Calu3 (cell line): Measurements from ENCODE around the gene AGBL5. TPM values are rescaled to one million over a fixed set of nuclear protein-coding genes. Genes with fewer than 3 reads are reported as not detected.
A peak's percentile ranks its signal among the peaks of the same experiment; 100 is the strongest.

Experiments
- BruUV-seq: library from RNA; stranded (reverse); fragments of 400-500 nt; replicated peaks from 2 replicates; lab custom pipeline; 2021; lab: Mats Ljungman, UMichigan
- CTCF ChIA-PET: fragments of 300-600 bp; sonication (Branson Sonifier 250); formaldehyde crosslinking; loops from one replicate; lab custom pipeline; 2022; ENCODE audit warnings: antibody characterized with exemption; lab: Charles Lee
- DNase-seq: peaks from one replicate; pipeline ENCODE4 v3.0.0; 2022
- H3K27ac Mint-ChIP-seq: one replicate; pipeline ENCODE4 v1.8.0; 2022; ENCODE audit warnings: mixed read lengths; ENCODE audit not compliant: unreplicated experiment
- H3K27me3 Mint-ChIP-seq: one replicate; pipeline ENCODE4 v1.8.0; 2022; ENCODE audit warnings: mixed read lengths; ENCODE audit not compliant: unreplicated experiment
- H3K36me3 Mint-ChIP-seq: one replicate; pipeline ENCODE4 v1.8.0; 2022; ENCODE audit warnings: mild to moderate bottlenecking, moderate library complexity, mixed read lengths; ENCODE audit not compliant: insufficient read depth, unreplicated experiment
- H3K4me1 Mint-ChIP-seq: one replicate; pipeline ENCODE4 v1.8.0; 2022; ENCODE audit warnings: mild to moderate bottlenecking, low read depth, mixed read lengths; ENCODE audit not compliant: unreplicated experiment
- H3K4me3 Mint-ChIP-seq: one replicate; pipeline ENCODE4 v1.8.0; 2022; ENCODE audit warnings: mild to moderate bottlenecking, low read depth, moderate library complexity, mixed read lengths; ENCODE audit not compliant: unreplicated experiment
- H3K9me3 Mint-ChIP-seq: one replicate; pipeline ENCODE4 v1.8.0; 2022; ENCODE audit warnings: low read depth, mixed read lengths; ENCODE audit not compliant: unreplicated experiment
- intact Hi-C: fragments of 100-400 bp; cut with micrococcal nuclease; formaldehyde crosslinking; loops from one replicate; pipeline ENCODE4 v1.10.0; 2022; ENCODE audit not compliant: unreplicated experiment
- total RNA-seq: library from RNA; stranded (reverse); gene quantifications from 2 replicates; pipeline ENCODE4 v1.2.3, GENCODE V29; 2022
- TF ChIP-seq, protein P1 (sequence below): fragments of 200-600 bp; IDR thresholded peaks from one replicate; pipeline ENCODE4 v1.8.0; 2022; ENCODE audit warnings: antibody characterized with exemption; ENCODE audit not compliant: unreplicated experiment

The AGBL5 gene
- total RNA-seq, 1 experiment from 2014 or later = 25.2 TPM

- Mint-ChIP-seq H3K36me3 (peaks cover 34% of the 10 kb centered on the region), H3K4me3 (no peak overlapping the region), H3K27ac (no peak overlapping the region), H3K9me3 (no peaks in the 10 kb centered on the region), H3K4me1 (no peaks in the 10 kb centered on the region), H3K27me3 (no peaks in the 10 kb centered on the region)
- CTCF ChIA-PET = no interaction called here
- TF ChIP-seq, protein P1, sequence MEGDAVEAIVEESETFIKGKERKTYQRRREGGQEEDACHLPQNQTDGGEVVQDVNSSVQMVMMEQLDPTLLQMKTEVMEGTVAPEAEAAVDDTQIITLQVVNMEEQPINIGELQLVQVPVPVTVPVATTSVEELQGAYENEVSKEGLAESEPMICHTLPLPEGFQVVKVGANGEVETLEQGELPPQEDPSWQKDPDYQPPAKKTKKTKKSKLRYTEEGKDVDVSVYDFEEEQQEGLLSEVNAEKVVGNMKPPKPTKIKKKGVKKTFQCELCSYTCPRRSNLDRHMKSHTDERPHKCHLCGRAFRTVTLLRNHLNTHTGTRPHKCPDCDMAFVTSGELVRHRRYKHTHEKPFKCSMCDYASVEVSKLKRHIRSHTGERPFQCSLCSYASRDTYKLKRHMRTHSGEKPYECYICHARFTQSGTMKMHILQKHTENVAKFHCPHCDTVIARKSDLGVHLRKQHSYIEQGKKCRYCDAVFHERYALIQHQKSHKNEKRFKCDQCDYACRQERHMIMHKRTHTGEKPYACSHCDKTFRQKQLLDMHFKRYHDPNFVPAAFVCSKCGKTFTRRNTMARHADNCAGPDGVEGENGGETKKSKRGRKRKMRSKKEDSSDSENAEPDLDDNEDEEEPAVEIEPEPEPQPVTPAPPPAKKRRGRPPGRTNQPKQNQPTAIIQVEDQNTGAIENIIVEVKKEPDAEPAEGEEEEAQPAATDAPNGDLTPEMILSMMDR = no peak
- intact Hi-C loops = no loop called here
- no TSS peak for BruUV-seq
- DNase-seq = no peak
Measured at GRCh38 chr2:27042159-27042661, 9.3 kb upstream of the AGBL5 start.

DNA sequence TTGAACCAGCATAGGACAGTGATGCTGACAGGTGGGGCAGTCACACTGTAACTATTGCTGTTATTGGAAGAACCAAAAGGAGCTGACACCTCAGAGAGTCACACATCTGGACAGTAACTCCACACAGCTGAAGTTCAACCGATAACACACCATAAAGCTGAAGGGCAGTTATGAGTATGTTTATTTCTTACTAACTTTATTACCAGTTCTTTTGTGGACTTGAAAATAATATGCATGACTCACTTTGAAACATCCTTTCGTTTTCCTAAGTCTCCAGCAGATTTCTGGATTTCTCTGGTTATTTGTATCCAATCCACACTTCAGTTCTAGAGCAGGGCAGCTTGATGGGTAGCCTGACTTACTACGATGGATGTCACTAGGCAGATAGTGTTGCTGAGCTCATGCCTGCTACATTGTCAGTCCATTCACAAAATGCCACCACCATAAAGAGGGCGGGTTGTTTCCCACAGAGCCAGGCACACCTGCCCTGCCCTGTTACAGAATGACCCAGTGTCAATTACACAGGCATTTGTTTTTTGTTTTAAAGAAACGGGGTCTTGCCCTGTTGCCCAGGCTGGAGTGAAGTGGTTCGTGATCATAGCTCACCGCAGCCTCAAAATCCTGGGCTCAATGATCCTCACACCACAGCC, 8.4 kb upstream of the AGBL5 start:
- Mint-ChIP-seq H3K4me1 (no peaks in the 10 kb centered on the region), H3K9me3 (no peaks in the 10 kb centered on the region), H3K27me3 (no peaks in the 10 kb centered on the region), H3K27ac (no peak overlapping the region), H3K36me3 (peaks cover 29% of the 10 kb centered on the region), H3K4me3 (no peak overlapping the region)
- DNase-seq = no peak
- intact Hi-C loops = no loop called here
- no TSS peak for BruUV-seq
- CTCF ChIA-PET = no interaction called here
- TF ChIP-seq, protein P1 = no peak

DNA sequence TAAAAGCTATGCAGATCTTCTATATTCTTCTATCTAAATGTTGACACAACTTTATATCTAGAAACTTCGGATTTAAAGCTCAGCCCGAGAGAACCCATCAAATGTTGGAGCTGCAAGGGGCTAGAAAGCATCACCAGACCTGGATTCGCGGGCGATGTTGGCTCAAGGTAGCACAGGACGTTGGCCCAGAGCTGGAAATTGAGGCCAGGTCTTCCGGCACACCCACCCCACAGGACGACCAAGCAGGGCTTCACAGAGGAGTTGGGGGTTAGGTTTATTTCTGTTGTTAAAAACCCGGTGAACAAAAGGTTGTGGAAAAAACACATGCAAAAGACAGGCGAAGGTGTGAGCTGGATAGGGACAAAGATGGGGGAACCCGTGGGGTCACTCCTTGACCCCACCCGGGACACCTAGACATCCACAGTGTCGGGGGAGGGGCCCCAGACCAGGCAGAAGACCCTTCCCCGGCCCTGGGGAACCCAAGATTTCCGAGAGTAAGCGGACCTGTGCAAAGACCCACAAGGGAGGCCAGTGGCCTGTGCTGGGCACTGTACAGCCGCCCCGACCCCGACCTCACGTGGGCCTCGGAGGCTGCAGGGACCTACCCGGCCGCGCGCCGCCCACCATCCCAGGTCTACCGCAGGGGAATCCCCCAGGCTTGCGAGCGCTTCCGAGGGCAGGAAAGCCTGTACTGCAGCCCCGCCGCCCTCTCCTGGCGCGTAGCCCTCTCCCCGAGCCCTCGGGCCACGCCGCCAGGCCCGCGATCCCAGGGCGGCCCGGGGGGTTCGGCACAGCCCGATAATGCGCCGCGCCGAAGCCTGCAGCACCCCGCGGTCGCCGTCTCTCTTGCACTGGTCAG, 1.8 kb upstream of the AGBL5 start:
- peaks cover 17% of the 10 kb centered on the region for H3K27me3 Mint-ChIP-seq
- H3K4me1 Mint-ChIP-seq = peaks cover 20% of the 10 kb centered on the region
- TF ChIP-seq, protein P1 = no peak
- peaks cover 58% of the 10 kb centered on the region for H3K36me3 Mint-ChIP-seq
- CTCF ChIA-PET = interaction anchor here (0.6 to 2.1 kb wide), 8 partner anchors 10 to 1535 kb away, joined by 3 to 11 read pairs (median 6); partner anchors contain the start of genes OST4 and TMEM214
- peak overlapping the region; percentile 99 for H3K27ac Mint-ChIP-seq
- no peak for DNase-seq
- no TSS peak for BruUV-seq
- intact Hi-C loops = loop anchor here (2.0 kb wide), 1 partner anchor 17 kb away; the partner anchor contains the start of gene TMEM214
- H3K9me3 Mint-ChIP-seq = no peaks in the 10 kb centered on the region
- H3K4me3 Mint-ChIP-seq = peak overlapping the region; percentile 91

DNA sequence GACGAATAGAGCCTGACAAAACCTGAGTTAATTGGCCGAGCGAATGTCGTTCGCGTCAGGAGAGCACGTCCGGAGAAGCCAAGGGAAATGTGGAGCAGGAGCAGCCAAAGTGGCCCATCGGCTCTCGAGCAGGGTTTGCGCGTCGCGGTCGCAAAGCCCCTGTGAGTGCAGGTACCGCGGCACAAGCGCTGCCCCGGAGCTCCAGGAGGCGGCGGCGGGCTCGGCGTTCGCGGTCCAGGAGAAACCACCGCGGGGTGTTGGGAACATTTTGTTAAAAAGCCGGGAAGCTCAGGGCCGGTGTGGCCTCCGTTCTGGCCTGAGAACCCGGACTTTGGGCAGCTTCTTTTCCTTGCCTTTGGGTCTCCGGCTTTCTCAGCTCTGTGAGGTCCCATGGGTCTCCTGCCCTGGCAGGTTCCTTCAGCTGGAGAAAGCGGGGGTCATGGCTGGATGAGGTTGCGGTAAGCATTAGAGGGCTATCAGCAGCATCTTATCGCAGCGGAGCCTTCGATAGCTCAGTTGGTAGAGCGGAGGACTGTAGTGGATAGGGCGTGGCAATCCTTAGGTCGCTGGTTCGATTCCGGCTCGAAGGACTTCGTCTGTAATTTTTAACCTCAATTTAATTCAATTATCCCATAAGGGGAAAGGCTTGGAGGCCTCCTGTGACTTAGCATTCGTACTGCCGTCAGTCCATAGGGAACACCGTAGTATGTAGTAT, 1.0 kb upstream of the AGBL5 start:
- H3K4me1 Mint-ChIP-seq = peaks cover 20% of the 10 kb centered on the region
- H3K36me3 Mint-ChIP-seq = peaks cover 55% of the 10 kb centered on the region
- H3K9me3 Mint-ChIP-seq = no peaks in the 10 kb centered on the region
- peaks cover 17% of the 10 kb centered on the region for H3K27me3 Mint-ChIP-seq
- TF ChIP-seq, protein P1 = peak; percentile 40
- CTCF ChIA-PET = interaction anchor here (0.6 to 2.1 kb wide), 9 partner anchors 11 to 1534 kb away, joined by 3 to 11 read pairs (median 6); partner anchors contain the start of genes OST4 and TMEM214
- DNase-seq = peak; percentile 91
- H3K27ac Mint-ChIP-seq = peak overlapping the region; percentile 99
- intact Hi-C loops = loop anchor here (2.0 kb wide), 1 partner anchor 18 kb away; the partner anchor contains the start of gene TMEM214
- BruUV-seq = no TSS peak
- H3K4me3 Mint-ChIP-seq = peak overlapping the region; percentile 91
